ENCODE results near the gene EYS. TPM values are rescaled to one million over a fixed set of nuclear protein-coding genes. Genes with fewer than 3 reads are reported as not detected.

The EYS gene
- total RNA-seq, 2 donors from 2014 or later = not detected

- TF ChIP-seq CTCF (IDR thresholded peaks at IDR 0.05) = no peak
- DNase-seq (ENCODE audit: low spot score) (no peak), ATAC-seq (ENCODE audit: insufficient number of reproducible peaks, low FRiP score, low read depth) (no peak)
These were observed 798.9 kb downstream of the EYS start for GRCh38 chr6:64908104-64908503.

GRCh38 chr6:64904616-64905015 is 802.4 kb downstream of the EYS start:
- Histone ChIP-seq H3K36me3 (no peaks in the 10 kb centered on the region), H3K27ac (no peak overlapping the region), H3K9me3 (no peaks in the 10 kb centered on the region), H3K4me1 (ENCODE audit: control insufficient read depth in 1 of 2, low read depth in 2 of 2) (no peaks in the 10 kb centered on the region), H3K4me3 (no peak overlapping the region), H3K27me3 (replicated peaks; ENCODE audit: insufficient read depth) (no peaks in the 10 kb centered on the region)
- no peak for TF ChIP-seq CTCF (IDR thresholded peaks at IDR 0.05)
- DNase-seq (ENCODE audit: low spot score) (no peak), ATAC-seq (ENCODE audit: insufficient number of reproducible peaks, low FRiP score, low read depth) (no peak)

More at GRCh38 chr6:64908104-64908503, 798.9 kb downstream of the EYS start:
- H3K4me1 ChIP-seq (ENCODE audit: control insufficient read depth in 1 of 2, low read depth in 2 of 2) = no peaks in the 10 kb centered on the region
- H3K9me3 ChIP-seq = no peaks in the 10 kb centered on the region
- H3K36me3 ChIP-seq = no peaks in the 10 kb centered on the region
- H3K27ac ChIP-seq = no peak overlapping the region
- no peak overlapping the region for H3K4me3 ChIP-seq
- H3K27me3 ChIP-seq (replicated peaks; ENCODE audit: insufficient read depth) = no peaks in the 10 kb centered on the region

DNA sequence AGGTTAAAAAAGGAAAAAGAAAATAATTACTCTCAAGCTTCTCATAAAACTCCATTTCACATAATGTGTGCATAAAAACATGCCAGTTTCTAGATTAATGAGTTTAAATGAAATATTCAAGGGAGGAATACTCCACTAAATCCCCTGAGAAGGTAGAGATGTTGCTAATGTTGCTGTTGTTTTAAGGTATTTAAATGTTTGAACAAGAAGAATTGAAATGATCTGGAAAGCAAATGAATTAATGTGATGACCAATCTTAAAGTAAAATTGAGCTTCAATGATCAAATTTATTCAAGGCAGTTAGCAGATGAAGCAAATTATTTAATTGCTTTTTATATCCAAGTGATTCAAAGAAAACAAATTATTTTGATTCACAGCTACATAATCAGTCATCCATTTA is 804.4 kb downstream of the EYS start:
- H3K36me3 ChIP-seq = no peaks in the 10 kb centered on the region
- ATAC-seq (ENCODE audit: insufficient number of reproducible peaks, low FRiP score, low read depth) = no peak
- H3K4me3 ChIP-seq = no peak overlapping the region
- DNase-seq (ENCODE audit: low spot score) = no peak
- TF ChIP-seq CTCF (IDR thresholded peaks at IDR 0.05) = no peak
- H3K9me3 ChIP-seq = no peaks in the 10 kb centered on the region
- H3K4me1 ChIP-seq (ENCODE audit: control insufficient read depth in 1 of 2, low read depth in 2 of 2) = no peaks in the 10 kb centered on the region
- no peak overlapping the region for H3K27ac ChIP-seq
- no peaks in the 10 kb centered on the region for H3K27me3 ChIP-seq (replicated peaks; ENCODE audit: insufficient read depth)

GRCh38 chr6:64896939-64897338 is 810.1 kb downstream of the EYS start:
- no peaks in the 10 kb centered on the region for H3K27me3 ChIP-seq (replicated peaks; ENCODE audit: insufficient read depth)
- H3K4me1 ChIP-seq (ENCODE audit: control insufficient read depth in 1 of 2, low read depth in 2 of 2) = no peaks in the 10 kb centered on the region
- no peak for TF ChIP-seq CTCF (IDR thresholded peaks at IDR 0.05)
- no peak overlapping the region for H3K4me3 ChIP-seq
- no peaks in the 10 kb centered on the region for H3K9me3 ChIP-seq
- no peak overlapping the region for H3K27ac ChIP-seq
- no peaks in the 10 kb centered on the region for H3K36me3 ChIP-seq
- DNase-seq (ENCODE audit: low spot score) = no peak
- no peak for ATAC-seq (ENCODE audit: insufficient number of reproducible peaks, low FRiP score, low read depth)

DNA sequence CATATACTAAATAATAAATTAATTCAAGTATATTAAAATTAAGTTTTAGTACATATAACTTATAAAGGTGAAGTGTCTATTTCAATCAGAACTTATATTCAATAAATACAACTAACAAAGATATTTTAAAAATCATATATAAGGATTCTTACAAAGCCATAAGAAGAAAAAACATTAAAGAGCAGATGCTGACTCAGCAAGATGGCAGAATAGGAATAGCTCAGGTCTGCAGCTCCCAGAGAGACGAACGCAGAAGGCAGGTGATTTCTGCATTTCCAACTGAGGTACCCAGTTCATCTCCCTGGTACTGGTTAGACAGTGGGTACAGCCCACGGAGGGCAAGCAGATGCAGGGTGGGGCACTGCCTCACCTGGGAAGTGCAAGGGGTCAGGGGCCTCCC is 811.1 kb downstream of the EYS start:
- Histone ChIP-seq H3K4me3 (no peak overlapping the region), H3K4me1 (ENCODE audit: control insufficient read depth in 1 of 2, low read depth in 2 of 2) (peaks cover under 1 to 5% of the 10 kb centered on the region in 2 donors), H3K27ac (no peak overlapping the region), H3K9me3 (no peaks in the 10 kb centered on the region), H3K36me3 (no peaks in the 10 kb centered on the region), H3K27me3 (replicated peaks; ENCODE audit: insufficient read depth) (no peaks in the 10 kb centered on the region)
- ATAC-seq (ENCODE audit: insufficient number of reproducible peaks, low FRiP score, low read depth) (no peak), DNase-seq (ENCODE audit: low spot score) (no peak)
- no peak for TF ChIP-seq CTCF (IDR thresholded peaks at IDR 0.05)

Data from thoracic aorta (tissue), 2 donors.